Activated CD4-positive, alpha-beta T cell treated with anti-CD3 and anti-CD28 coated beads, Interleukin-2, amount 50 U/mL, for 24 hours (primary cell): ENCODE results near the gene ETV2.
"Not testable (repeated sequence)": the region's sequence is repeated elsewhere in the genome, so short reads cannot be mapped to it uniquely, and the experiment has no call there.

Experiments used
- DNase-seq, 2 donors: peaks; one replicate each; pipeline ENCODE4 v3.0.0-alpha.2; 2020; ENCODE audit warnings: low read depth in 1 of 2, low spot score in 1 of 2

The ETV2 gene

GRCh38 chr19:35641515-35642151 is at the start of gene ETV2:
Gene ETV2 (plus strand): TSS chr19:35641745. CDS start chr19:35642461, 716 bp downstream.
- no peak for DNase-seq

GRCh38 chr19:35592226-35592625 is 49.3 kb upstream of the ETV2 start:
- no peak for DNase-seq

GRCh38 chr19:35595026-35595425 is 46.5 kb upstream of the ETV2 start:
- DNase-seq, result not testable (repeated sequence)

- no peak for DNase-seq
Measured at GRCh38 chr19:35595928-35596327, 45.6 kb upstream of the ETV2 start.

- DNase-seq, result no peak
Measured at GRCh38 chr19:35596366-35596999, 45.1 kb upstream of the ETV2 start.

- DNase-seq, result no peak
Measured at GRCh38 chr19:35601971-35602370, 39.6 kb upstream of the ETV2 start.

GRCh38 chr19:35604436-35604835 is 37.1 kb upstream of the ETV2 start:
- DNase-seq, result not testable (repeated sequence)

GRCh38 chr19:35607170-35607569 is 34.4 kb upstream of the ETV2 start:
- DNase-seq, result not testable (repeated sequence)

- no peak for DNase-seq
Measured at GRCh38 chr19:35607661-35608060, 33.9 kb upstream of the ETV2 start.

- no peak for DNase-seq
Measured at GRCh38 chr19:35608251-35608650, 33.3 kb upstream of the ETV2 start.

GRCh38 chr19:35609851-35610353 is 31.6 kb upstream of the ETV2 start:
- DNase-seq, result no peak

- no peak for DNase-seq
Measured at GRCh38 chr19:35612224-35612558, 29.4 kb upstream of the ETV2 start.

GRCh38 chr19:35612559-35613321 is 28.8 kb upstream of the ETV2 start, which contains the start of gene HAUS5:
Gene HAUS5 (plus strand): TSS chr19:35612735. CDS start chr19:35612795, 60 bp downstream.
- peak; percentile 94 to 96 for DNase-seq

GRCh38 chr19:35613574-35613973 is 28.0 kb upstream of the ETV2 start:
- DNase-seq, result no peak

GRCh38 chr19:35615036-35615435 is 26.5 kb upstream of the ETV2 start:
- DNase-seq, result no peak

GRCh38 chr19:35618857-35619256 is 22.7 kb upstream of the ETV2 start:
- no peak for DNase-seq

- no peak for DNase-seq
Measured at GRCh38 chr19:35619290-35619923, 22.1 kb upstream of the ETV2 start.

GRCh38 chr19:35620001-35620400 is 21.5 kb upstream of the ETV2 start:
- DNase-seq, result no peak

GRCh38 chr19:35621708-35622107 is 19.8 kb upstream of the ETV2 start:
- DNase-seq, result no peak

GRCh38 chr19:35622750-35623149 is 18.8 kb upstream of the ETV2 start:
- DNase-seq, result no peak

GRCh38 chr19:35623327-35624010 is 18.1 kb upstream of the ETV2 start:
- DNase-seq, result no peak
